HFF-Myc (cell line): ENCODE results near the gene SH3RF3.

Source experiments
- DNase-seq: peaks from one replicate; pipeline ENCODE4 v3.0.0-alpha.2; 2011; ENCODE audit warnings: low read depth; ENCODE audit errors: extremely low read depth
- H3K4me3 ChIP-seq: replicated peaks from 2 replicates; pipeline ENCODE4 v1.5.1; 2011; ENCODE audit warnings: low read depth, mild to moderate bottlenecking, control low read depth, low read length
- CTCF ChIP-seq: IDR thresholded peaks from 2 replicates; pipeline ENCODE4 v1.5.1; 2012; ENCODE audit warnings: mild to moderate bottlenecking, low read depth, low read length, control low read depth; ENCODE audit errors: missing control alignments

The SH3RF3 gene

GRCh38 chr2:109438773-109439389 is 309.9 kb downstream of the SH3RF3 start:
- TF ChIP-seq CTCF = no peak
- DNase-seq = no peak
- no peak overlapping the region for H3K4me3 ChIP-seq

- H3K4me3 ChIP-seq = no peak overlapping the region
- TF ChIP-seq CTCF = no peak
- no peak for DNase-seq
Measured at GRCh38 chr2:109439390-109439786, 310.4 kb downstream of the SH3RF3 start.

GRCh38 chr2:109439986-109440385 is 311.0 kb downstream of the SH3RF3 start:
- no peak overlapping the region for H3K4me3 ChIP-seq
- no peak for TF ChIP-seq CTCF
- DNase-seq = no peak

- no peak overlapping the region for H3K4me3 ChIP-seq
- no peak for DNase-seq
- no peak for TF ChIP-seq CTCF
Measured at GRCh38 chr2:109440499-109441156, 311.6 kb downstream of the SH3RF3 start.

GRCh38 chr2:109442715-109443319 is 313.8 kb downstream of the SH3RF3 start:
- no peak for DNase-seq
- TF ChIP-seq CTCF = no peak
- H3K4me3 ChIP-seq = no peak overlapping the region

GRCh38 chr2:109444916-109445315 is 315.9 kb downstream of the SH3RF3 start:
- no peak for DNase-seq
- no peak overlapping the region for H3K4me3 ChIP-seq
- TF ChIP-seq CTCF = no peak
